HG03575 (cell line): ENCODE data around the gene ZDHHC14.
"Not testable (repeated sequence)": the region's sequence is repeated elsewhere in the genome, so short reads cannot be mapped to it uniquely, and the experiment has no call there.

Source experiments
- ATAC-seq: cut with Tn5 transposase; IDR thresholded peaks from one replicate; pipeline ENCODE4 v1.9.1; 2021; ENCODE audit not compliant: unreplicated experiment, insufficient number of reproducible peaks, low FRiP score; ENCODE audit errors: extremely low read depth

ZDHHC14 gene

DNA sequence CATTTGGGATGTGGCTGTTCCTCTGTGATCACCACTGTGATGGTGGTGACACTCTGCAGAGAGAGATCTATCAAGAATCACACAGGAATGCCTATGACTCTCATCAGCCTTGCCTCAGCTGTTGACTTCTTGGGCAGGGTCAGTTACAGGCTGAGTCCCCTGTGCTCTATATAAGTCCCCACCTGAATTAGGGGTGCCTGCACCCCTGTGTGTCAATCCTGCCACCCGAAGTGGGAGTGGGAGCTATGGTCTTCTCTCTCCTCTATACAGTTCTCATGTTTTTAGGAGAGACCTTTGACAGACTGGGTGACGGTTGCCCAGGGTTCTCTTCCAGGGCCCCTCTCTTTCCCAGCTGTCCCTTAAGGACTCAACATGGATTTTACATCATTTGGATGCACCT lies 173.8 kb downstream of the ZDHHC14 start:
- ATAC-seq, result no peak

DNA sequence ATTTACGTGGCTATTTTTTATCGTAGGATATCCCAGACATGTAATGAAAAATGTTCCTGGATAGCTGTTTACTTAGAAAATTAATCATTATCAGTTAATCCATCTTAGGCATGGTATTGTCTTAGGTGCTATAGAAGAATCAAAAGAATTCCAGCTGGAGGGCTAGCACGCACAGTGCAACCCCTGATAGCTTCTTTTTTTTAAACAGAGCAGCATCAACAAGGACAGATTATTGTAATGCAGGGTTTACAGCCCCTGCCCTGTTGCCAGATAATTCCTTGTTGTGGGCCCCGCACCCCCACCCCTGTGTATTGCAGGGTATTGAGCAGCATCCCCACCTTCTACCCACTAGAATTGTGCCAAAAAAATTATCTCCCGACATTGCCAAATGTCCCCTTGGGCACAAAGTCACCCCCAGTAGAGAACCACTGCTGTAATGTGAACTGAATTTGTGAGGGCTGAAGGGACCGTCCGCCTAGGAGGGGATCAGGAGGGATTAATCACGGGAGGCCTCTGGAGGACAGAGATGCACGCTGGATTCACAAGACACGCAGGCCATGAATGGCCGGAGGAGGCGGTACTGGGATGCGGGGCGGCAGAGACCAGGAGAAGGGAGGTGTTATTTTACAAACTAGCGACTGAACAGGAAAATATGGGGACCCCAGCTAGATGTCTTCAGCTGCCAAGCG lies 174.6 kb downstream of the ZDHHC14 start:
- ATAC-seq, result no peak

DNA sequence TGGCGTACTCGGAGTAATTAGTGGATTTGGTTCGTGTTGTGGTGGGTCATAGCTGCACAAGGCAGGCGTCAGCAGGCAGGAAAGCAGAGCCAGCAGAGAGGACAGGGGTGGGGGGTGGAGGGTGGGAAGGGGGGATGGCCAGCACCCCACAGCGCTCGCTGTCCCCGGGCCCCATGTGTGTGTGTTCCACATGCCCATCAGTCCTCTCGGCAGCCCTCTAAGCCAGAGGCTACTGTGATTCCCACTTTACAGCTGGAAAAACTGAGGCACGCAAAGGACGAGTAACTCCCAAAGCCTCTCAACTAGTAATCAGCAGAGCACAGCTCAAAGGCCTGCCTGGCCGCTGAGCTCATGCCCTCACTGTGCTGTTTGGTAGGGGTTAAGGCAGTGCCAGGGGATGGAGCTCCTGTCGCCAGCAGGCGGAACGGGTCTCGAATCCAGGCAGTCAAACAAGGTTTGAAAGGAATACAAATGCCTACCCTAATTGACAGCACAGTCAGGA lies 175.2 kb downstream of the ZDHHC14 start:
- ATAC-seq, result no peak

DNA sequence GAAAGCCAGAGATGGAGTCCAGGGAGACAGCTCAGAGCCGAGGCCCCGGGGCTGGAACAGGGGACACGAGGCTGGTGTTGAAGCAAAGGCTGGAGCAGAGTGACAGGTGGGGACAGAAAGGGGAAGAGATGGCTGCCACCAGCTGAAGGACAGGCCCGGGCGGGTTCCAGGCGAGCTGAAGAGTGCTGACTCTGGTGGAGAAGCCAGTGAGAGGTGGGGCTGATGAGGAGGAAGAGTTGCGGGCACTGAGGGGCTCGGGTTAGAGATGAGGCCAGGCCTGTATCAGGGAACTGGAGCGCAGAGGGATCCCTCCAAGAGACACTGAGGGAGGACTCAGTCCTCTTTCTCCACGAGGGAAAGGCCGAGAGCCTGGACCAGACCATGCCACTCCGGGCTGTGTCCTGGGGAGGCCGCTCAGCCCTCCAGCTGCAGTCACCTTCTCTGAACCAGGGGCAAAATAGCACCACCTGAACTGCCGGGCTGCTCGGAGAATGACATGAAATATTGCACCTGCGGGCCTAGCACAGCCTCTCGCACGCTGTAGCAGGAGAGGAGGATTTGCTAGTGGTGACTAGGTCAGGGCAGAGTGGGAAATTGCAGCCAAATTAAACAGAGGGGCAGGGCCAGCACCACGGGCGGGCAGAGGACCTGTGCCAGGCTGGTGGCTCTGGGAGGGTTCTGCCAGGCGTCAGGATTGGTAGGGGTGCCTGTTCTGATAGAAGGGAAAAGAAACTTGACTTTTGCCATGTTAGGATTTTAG lies 175.9 kb downstream of the ZDHHC14 start:
- ATAC-seq, result no peak

DNA sequence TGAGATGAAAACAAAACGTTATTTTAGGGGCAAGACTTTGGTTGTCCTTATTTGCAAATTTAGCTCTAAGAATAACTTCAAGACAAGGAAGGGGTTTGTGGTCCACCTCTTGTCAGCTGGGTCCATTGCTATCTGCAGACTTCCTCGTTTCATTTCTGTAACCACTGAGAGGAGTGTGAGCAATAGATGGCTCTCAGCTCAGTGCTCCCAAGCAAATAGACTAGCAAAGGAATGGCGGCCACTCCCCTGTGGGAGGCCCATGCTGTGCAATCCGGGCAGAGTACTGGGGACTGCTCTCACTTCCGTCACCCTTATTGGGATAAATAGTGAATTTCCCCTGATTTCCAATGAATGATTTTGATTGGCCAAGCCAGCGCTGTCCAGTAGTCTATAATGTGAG lies 176.6 kb downstream of the ZDHHC14 start:
- peak; percentile 26 for ATAC-seq

DNA sequence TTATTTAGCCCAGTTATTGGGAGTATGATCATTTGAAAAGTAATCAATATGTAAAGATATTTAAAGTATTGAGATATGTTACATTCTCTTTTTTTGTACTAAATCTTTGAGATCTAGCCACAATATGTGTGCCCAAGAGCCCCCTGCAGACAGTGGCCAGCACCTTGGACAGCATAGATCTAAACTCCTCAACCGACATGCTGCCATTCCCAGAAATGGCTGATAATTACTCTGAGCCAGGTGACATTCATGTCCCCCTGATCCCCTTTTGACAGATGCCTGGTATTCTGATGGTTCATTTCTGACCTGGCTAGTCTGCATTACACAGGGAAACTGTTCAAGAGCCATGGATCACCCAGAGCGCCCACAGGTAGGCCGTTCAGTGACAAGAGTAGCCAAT lies 177.1 kb downstream of the ZDHHC14 start:
- no peak for ATAC-seq

DNA sequence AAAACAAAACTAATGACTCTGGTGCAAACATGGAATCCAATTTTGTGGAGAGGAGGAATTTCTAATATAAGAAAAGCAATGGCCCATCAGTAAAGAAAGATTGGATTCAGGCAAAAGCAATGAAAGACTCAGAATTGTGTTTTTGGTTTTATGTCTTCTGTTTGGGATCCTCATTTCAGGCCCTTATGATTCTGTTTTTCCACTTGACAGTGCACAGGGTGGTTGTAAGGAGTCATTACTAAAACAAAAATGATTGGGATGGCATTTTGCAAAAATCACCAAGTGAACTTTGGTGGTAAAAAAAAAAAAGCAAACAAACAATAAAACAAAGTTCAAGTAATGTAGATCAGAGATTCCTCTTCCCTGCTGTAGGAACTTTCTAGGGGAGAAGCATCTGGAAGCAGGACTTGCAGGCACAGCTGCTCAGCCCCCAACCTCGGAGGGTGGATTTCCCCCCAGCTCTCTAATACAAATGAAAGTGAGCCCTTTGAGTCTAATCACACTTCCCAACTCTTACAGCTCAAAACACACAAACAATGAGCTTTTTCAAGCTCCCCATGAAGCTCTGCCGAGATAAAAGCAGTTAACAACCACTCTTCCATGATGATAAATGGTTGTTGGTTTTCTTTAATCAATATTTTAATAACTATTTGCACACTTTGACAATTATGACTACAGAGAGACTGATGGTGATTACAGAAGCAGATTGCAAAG lies 177.7 kb downstream of the ZDHHC14 start:
- ATAC-seq, result no peak

DNA sequence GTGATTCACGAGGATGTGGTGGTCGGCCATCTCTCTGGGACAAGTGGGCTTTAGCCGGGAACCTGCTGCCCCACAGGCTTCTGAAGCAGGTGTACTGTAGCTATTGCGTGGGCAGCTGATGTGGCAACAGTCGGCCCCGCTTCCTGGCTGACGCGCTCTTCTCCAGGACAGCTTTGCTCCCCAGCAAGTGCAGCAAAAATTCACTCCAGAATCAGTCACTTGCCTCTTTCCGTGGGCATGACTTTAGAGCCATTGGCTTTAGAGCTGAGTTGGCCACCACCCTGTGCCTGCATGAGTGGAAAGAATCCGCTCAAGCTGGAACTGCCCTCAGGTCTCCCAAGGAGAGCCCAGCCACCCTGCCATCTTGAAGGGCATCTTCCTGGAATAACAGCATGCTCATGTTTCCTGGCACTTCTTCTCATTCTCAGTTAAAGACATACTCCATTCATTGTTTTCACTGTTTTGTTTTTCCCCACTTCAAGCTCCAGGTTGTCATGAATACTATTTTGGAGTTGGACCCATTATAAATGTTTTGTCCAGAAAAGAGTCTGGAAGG lies 178.3 kb downstream of the ZDHHC14 start:
- no peak for ATAC-seq

DNA sequence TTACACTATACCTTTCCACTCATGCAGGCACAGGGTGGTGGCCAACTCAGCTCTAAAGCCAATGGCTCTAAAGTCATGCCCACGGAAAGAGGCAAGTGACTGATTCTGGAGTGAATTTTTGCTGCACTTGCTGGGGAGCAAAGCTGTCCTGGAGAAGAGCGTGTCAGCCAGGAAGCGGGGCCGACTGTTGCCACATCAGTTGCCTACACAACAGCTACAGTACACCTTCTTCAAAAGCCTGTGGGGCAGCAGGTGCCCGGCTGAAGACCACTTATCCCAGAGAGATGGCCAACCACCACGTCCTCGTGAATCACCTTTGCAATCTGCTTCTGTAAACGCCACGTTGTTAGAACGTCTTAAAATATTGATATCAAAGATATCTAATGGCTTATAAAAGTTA lies 179.1 kb downstream of the ZDHHC14 start:
- not testable (repeated sequence) for ATAC-seq

DNA sequence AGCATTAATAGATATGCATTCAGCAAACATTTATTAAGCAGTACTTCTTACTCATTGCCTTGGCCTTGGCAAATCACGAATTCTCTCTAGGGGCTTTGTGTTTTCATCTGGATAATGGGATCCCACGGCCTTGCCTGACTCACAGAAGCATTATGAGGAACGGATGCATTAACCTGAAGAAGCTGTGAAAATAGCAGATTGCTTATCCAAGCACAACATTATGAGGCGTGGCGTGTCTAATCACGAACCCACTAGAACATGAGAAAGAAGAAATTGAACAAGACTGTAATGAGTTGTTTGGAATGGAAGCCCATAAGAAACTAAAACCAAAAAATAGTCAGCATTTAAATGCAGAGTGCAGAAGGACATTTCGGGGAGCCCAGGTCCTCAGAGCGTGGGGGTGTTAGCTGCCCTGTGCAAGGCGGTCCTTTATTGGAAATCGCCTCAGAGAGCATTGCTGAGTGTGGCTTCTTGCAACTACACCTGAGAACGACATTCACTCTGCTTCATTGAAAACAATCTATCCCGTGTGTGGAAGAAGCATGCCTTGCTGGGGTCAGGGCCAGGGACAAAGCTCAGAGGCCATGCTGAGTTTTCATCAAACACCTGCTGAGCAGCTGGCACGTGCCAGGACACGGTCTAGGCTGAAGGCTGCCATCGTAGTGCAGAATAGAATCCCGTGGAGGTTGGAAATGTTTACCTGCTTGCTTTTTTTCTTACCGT lies 179.9 kb downstream of the ZDHHC14 start:
- no peak for ATAC-seq

DNA sequence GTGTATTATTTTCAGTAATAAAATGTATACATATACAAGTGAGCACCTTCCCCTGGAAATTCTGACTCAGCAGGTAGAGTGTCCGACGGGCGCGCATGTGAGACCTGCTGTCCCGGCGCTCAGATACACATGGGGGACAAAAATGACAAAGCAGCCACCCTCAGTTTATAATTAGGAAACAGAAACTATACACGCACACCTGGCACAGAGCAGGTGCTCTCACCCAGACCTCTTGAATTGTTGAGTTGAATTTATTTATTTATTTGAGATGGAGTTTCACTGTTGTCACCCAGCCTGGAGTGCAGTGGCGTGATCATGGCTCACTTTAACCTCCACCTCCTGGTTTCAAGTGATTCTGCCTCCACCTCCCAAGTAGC lies 180.4 kb downstream of the ZDHHC14 start:
- ATAC-seq, result peak; percentile 22

DNA sequence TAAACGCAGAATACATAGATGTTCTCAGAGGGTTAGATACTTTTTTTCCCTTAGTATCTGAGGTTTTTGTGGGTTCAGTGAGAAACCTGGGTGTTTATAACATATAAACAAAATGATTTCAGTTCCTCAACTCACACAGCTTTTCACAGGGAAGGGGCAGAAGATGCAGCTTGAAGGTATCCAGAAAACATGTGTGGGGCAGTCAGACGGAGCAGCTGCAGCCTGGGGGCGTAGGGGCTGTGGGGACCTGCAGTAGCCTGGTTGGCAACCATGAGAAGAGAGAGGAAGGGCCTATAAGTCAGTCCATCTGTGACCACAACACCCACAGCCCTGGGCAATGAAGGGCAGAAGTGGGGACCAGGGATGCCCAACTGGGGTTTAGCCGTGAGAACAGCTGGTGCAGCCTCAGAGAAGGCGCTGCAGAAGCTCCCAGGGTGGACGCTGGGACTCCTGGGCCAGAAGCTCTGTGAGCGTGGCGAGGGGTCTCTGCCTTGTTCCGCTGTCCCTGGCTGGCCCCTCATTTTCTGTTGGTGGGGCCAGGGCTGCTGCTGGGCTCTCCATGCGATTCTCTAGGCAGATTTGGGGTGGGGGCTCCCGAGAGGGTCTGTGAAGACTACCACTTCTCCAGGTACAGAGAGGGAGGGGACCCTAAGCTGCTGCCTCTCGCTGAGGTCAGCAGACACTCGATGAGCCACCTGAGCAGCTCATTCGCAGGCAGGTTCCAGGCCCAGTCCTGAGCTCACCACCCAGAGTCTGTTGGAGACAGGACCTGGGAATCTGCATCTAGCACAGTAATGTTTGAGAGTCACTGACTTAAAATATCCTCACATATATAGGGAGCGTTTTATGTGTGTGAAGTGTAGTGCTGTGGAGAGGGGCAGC lies 181.2 kb downstream of the ZDHHC14 start:
- ATAC-seq, result peak; percentile 23

DNA sequence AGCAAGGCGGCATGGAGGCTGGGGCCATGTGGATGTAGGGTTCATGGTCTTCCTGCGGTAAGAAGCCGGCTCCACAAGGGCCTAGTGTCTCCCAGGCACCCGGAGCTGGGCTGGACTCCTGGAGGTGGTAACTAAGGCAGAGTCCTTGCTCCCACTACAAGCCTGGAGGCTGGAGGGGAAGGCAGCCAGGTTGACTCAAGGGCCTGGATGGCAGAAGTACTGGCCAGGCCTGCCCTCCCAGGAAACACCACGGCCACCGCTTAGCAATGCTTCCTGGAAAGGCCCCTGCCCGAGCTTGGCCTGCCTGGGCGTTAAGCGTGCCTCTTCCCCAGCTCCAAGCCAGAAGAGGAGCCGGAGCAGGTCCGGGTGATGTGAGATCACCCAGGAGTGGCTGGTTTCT lies 182.0 kb downstream of the ZDHHC14 start:
- ATAC-seq, result no peak

DNA sequence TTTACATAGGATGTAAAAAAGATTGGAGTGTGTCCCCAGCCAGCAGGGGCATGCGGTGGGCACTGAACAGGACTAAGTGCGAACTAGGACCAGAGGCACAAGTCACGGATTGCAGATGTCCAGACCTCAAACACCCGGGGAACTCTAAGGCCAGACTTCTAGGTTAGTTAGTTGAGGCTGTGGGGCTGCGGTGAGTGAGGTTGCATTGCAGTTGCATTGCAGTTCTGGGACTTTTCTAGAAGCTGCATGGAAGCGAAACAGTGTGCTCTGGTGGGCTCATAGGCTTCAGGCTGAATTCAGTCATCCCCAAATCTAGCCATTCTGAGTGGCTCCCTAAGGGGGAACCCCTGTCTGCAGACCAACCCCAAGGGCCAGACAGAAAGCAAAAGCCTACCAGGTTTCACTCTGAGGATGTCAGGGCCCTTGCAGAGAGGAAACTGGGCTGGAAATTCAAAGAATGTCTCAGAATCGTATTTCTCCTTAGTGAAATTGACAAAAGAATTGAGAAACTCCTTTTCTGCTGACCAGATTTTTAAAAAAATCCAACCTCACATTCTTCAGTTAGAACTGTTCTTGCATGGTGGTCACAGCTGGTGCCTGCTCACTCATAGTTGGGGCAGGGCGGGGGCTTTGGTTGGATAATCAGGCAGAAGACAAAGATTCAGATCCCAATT lies 182.8 kb downstream of the ZDHHC14 start:
- peak; percentile 44 for ATAC-seq

DNA sequence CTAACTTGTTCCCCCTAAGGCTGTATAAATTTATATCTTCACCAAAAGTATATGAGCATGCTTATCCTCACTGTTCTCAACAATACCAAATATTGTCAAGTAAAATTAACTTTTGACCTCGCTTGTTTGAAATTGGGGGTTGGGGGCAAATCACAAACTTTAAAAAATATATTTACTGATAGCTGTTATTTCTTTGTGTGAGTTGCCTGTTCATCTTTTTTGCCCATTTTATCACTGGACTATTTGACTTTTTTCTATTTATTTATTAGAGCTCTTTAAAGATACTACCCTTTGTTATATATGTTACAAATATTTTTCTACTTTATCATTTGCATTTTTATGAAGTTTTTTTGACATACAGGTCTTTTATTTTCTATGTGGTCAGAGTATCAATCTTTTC lies 187.7 kb downstream of the ZDHHC14 start:
- ATAC-seq, result no peak

DNA sequence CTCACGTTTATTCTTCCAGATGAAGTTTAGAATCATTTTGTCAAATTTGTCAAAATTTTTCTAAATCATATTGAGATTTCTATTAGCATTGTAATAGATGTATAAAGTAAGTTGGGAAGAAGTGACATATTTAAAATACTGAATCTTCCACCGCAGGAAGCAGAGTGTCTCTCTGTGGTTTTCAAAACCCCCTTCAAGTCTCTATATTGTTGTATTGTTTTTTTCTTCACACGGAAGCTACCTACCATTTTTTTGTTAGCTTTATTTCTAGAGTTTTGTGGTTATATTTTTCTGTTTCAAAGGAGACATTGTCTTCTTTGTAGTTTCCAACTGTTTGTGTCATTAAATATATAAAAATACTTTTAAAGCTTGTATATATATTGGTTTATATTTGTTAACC lies 188.6 kb downstream of the ZDHHC14 start:
- no peak for ATAC-seq

DNA sequence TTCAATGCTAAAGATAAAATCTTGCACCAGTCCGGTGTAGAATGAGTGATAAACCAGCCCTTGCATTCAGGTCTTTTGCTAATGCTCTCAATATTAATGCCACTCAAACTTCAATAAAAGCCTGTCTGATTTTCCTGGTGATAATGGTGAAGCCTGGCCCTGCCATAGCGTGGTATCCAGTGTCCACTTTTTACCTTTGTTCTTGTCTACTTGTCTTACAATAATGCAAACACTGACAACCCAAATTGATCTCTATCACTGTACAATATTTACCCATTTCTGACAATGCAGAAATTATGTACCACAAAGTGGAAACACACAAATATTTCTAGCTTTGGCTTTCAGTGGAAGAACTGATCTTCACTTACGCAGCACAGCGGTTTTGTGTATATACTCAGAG lies 189.1 kb downstream of the ZDHHC14 start:
- ATAC-seq, result no peak

DNA sequence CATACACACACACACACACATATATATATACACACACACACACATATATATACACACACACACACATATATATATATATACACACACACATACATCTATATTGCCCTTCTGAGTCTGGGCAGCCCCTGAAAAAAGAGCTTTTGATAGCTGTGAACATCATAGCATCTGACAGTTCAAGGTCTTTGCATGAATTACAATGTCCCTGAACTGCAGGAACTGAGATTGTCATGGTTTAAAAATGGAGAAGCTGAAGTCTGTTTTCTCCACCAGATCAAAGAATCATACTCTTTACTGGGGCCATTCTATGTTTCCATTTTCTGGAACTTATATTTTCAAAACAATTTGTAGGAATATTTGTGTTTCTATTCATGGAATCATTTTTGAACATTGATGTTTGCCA lies 189.8 kb downstream of the ZDHHC14 start:
- ATAC-seq, result no peak
